ENCODE data around the gene HEATR3. TPM values are rescaled to one million over a fixed set of nuclear protein-coding genes. Genes with fewer than 3 reads are reported as not detected.

HEATR3 gene
- total RNA-seq, 1 donor from 2014 or later: 16.1 TPM

DNA sequence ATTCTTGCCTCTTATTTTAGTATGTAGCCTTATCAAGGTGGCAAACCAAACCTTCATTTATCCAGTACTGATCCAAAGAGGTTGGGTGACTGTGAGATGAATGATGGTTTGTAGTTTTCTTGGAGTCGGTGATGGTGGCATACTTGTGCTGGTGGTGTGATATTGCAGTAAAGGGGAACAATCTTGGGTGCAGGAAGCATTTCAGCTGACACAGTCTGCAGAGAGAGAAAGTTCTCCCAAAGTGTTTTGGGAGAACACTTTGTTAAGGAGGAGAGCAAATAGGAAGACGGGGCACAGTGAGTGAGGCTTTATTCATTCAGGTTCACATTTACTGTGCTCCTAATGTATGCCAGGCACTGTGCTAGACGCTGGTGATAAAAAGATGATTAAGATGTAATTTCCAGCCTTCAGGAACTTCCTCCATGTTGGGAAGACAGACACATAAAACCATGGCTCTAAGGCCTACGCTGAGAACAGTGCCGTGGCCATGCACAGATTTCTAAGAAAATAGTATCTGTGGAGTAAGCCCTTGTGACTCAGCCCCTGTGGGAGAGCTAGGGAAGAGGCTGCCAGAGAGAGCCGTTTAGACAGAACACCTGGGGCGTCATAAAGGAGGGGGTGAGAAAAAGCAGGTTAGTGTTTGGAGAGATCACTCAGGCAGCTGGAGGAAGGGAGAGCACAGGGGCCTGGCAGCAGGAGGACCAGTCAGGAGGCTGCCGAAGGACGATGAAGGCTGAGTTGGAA, 13.8 kb downstream of the HEATR3 start:
- H3K36me3 Mint-ChIP-seq (ENCODE audit: low read depth): peaks cover 70% of the 10 kb centered on the region
- no peak overlapping the region for H3K4me3 Mint-ChIP-seq
- no peaks in the 10 kb centered on the region for H3K9me3 Mint-ChIP-seq
- ATAC-seq (ENCODE audit: low read depth) (no peak), DNase-seq (no peak)
- no peak overlapping the region for H3K27ac Mint-ChIP-seq
- intact Hi-C loops (cut with micrococcal nuclease): no loop called here
- no peak for TF ChIP-seq CTCF (IDR thresholded peaks at IDR 0.05)
- no peaks in the 10 kb centered on the region for H3K27me3 Mint-ChIP-seq
- H3K4me1 Mint-ChIP-seq: no peaks in the 10 kb centered on the region
- CTCF ChIA-PET: no interaction called here
- POLR2A ChIA-PET: no interaction called here

DNA sequence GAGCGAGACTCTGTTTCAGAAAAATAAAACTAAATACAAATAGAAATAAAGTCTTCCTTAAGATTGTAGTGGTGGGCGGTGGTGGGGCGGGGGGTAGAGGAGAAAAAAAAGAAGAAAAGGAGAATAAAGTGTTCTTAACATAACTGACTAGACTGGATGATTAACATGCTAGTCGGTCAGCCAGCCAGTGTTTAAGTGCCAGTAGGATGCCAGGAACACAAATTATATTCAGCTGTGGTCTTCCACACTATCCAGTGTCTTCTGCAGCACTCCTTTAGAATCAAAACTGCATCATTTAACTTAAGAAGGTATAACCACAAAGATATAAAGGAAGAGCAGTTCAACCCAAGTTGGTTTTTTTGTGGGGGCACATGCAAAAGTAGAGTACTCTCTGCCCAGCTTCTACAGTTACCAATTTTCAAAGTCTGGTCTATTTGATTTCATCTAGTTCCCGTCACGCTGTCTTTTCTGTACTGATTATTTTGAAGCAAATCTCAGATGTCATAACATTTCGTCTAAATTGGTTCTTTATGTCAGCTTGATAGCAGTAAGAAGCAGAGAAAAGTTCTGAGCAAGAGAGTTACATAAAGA, 15.8 kb downstream of the HEATR3 start:
- intact Hi-C loops (cut with micrococcal nuclease): no loop called here
- DNase-seq (no peak), ATAC-seq (ENCODE audit: low read depth) (no peak)
- peaks cover 78% of the 10 kb centered on the region for H3K36me3 Mint-ChIP-seq (ENCODE audit: low read depth)
- TF ChIP-seq CTCF (IDR thresholded peaks at IDR 0.05): no peak
- no peaks in the 10 kb centered on the region for H3K9me3 Mint-ChIP-seq
- POLR2A ChIA-PET: interaction anchor here (0.5 kb wide), 1 partner anchor 10 kb away, joined by 3 read pairs; no protein-coding TSS in a partner anchor
- H3K4me3 Mint-ChIP-seq: no peak overlapping the region
- H3K27me3 Mint-ChIP-seq: no peaks in the 10 kb centered on the region
- CTCF ChIA-PET: interaction anchor here (1.1 kb wide), 1 partner anchor 129 kb away, joined by 3 read pairs; no protein-coding TSS in a partner anchor
- H3K4me1 Mint-ChIP-seq: no peaks in the 10 kb centered on the region
- no peak overlapping the region for H3K27ac Mint-ChIP-seq

- intact Hi-C loops (cut with micrococcal nuclease): no loop called here
- no peak for DNase-seq
- Mint-ChIP-seq H3K4me3 (no peak overlapping the region), H3K36me3 (ENCODE audit: low read depth) (peaks cover 79% of the 10 kb centered on the region), H3K9me3 (no peaks in the 10 kb centered on the region), H3K4me1 (no peaks in the 10 kb centered on the region), H3K27me3 (no peaks in the 10 kb centered on the region), H3K27ac (no peak overlapping the region)
- no peak for TF ChIP-seq CTCF (IDR thresholded peaks at IDR 0.05)
- CTCF ChIA-PET: no interaction called here
- ATAC-seq (ENCODE audit: low read depth): no peak
- POLR2A ChIA-PET: no interaction called here
Observed at GRCh38 chr16:50083996-50084395, 18.2 kb downstream of the HEATR3 start.

GRCh38 chr16:50086176-50086575, 20.4 kb downstream of the HEATR3 start:
- TF ChIP-seq CTCF (IDR thresholded peaks at IDR 0.05): no peak
- DNase-seq (no peak), ATAC-seq (ENCODE audit: low read depth) (no peak)
- H3K9me3 Mint-ChIP-seq: no peaks in the 10 kb centered on the region
- intact Hi-C loops (cut with micrococcal nuclease): no loop called here
- no peaks in the 10 kb centered on the region for H3K27me3 Mint-ChIP-seq
- peaks cover 75% of the 10 kb centered on the region for H3K36me3 Mint-ChIP-seq (ENCODE audit: low read depth)
- POLR2A ChIA-PET: no interaction called here
- H3K4me3 Mint-ChIP-seq: no peak overlapping the region
- CTCF ChIA-PET: no interaction called here
- no peak overlapping the region for H3K27ac Mint-ChIP-seq
- no peaks in the 10 kb centered on the region for H3K4me1 Mint-ChIP-seq

DNA sequence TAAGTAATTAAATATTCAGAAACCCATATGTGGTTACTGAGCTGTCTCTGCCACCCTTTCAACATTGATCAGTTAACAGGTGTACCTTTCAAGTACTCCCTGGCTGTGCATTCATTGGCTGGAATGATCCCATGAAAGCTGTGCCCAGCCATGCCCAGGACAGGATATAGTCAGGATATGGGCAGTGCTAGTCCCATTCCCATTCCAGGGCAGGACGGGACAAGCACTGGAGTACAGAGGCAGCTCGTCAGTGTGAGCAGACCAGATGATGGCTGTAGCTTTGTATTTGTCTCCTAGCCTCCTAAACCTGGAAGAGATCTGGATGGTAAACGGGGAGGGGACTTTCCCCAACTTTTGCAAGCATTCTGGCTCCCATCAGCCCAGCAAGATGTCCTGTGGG, 22.5 kb downstream of the HEATR3 start:
- Mint-ChIP-seq H3K4me1 (no peaks in the 10 kb centered on the region), H3K27me3 (no peaks in the 10 kb centered on the region), H3K36me3 (ENCODE audit: low read depth) (peaks cover 67% of the 10 kb centered on the region), H3K9me3 (no peaks in the 10 kb centered on the region), H3K27ac (no peak overlapping the region), H3K4me3 (no peak overlapping the region)
- ChIA-PET POLR2A (no interaction called here), CTCF (no interaction called here)
- DNase-seq (no peak), ATAC-seq (ENCODE audit: low read depth) (no peak)
- no peak for TF ChIP-seq CTCF (IDR thresholded peaks at IDR 0.05)
- intact Hi-C loops (cut with micrococcal nuclease): no loop called here

Data from activated B cell treated with CpG ODN at 0.5 μM for 24 hours (primary cell).